HG03108 (cell line): ENCODE results near the gene EPHA8.

Experiments used
- ATAC-seq: cut with Tn5 transposase; IDR thresholded peaks from one replicate; pipeline ENCODE4 v1.9.1; 2021; ENCODE audit warnings: moderate library complexity; ENCODE audit not compliant: unreplicated experiment

The EPHA8 gene

DNA sequence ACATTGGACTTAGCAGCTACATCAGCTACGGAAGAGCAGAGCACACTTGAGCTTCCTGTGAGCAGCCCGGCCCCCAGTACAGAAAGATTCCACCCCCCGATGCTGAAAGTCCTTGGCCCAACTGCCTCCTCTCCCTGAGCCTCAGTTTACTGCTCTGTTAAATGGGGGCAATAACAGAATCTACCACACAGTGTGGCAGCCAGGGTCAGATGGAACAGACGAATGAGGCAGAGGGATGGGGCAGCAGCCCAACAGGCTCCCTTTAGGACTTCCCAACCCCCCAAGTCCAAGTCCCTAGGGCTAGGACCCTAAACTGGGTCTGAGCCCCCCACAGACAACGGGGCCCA is 50.3 kb downstream of the EPHA8 start:
- no peak for ATAC-seq

- ATAC-seq: no peak
Observed at GRCh38 chr1:22613951-22614350, 50.7 kb downstream of the EPHA8 start.

DNA sequence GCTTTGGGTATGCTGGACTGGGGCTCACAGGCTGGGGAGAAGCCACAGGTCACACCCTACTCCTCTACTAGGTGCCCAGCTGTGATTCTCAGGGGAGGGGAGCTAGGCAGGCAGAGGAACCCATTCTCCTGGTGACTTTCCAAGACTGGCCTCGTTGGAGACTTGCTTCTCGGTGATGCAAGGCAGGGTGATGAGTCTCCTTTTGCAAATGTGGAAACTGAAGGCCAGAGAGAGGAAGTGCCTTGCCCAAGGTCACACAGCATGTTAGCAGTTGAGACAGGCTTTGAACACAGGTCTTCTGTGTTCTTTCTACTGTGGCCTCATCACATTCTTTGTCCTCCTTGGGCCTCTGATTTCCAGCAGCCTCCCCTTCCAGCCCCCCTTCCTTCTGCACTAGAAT is 52.6 kb downstream of the EPHA8 start:
- ATAC-seq: no peak

DNA sequence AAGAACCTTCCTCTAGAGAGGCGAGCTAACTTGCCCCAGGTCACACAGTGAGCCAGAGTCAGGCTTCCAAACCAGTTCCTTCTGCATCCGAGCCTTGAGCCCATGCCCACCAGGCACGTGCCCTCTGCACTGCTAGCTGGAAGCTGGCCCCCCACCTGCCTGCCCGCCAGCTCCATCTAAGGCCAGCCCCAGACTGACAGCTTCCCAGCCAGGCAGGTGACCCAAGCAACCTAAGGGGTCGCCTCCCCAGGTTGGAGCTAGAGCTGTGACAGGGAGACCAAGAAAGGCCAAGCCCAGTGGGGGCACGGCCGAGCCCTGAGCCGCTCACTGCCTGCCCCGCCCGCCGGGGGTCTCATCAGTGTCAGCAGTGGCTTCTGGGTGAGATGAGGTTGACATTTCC is 53.3 kb downstream of the EPHA8 start:
- ATAC-seq: no peak

- ATAC-seq: no peak
Observed at GRCh38 chr1:22618056-22618455, 54.8 kb downstream of the EPHA8 start.

GRCh38 chr1:22619252-22619651 is 56.0 kb downstream of the EPHA8 start:
- ATAC-seq: no peak

DNA sequence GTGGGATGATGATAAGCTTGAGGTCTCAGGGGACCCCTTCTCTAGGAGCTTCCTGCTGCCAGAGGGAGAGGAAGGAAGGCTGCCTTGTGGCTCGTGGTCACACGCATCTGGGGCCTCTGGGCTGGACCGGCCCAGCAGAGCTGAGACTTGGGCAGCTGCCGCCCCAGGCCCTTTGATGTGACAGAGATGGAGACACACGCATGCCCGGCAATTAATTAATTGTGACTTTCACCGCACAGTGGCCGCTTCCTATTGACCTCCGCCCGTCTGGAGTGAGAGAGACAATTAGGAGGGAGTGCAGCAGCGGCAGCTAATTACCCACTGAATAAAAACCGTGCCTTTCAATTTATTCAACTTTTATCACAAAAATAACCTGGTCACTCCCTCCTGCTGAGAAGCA is 56.5 kb downstream of the EPHA8 start:
- ATAC-seq: no peak

GRCh38 chr1:22621761-22622160 is 58.5 kb downstream of the EPHA8 start:
- ATAC-seq: no peak

DNA sequence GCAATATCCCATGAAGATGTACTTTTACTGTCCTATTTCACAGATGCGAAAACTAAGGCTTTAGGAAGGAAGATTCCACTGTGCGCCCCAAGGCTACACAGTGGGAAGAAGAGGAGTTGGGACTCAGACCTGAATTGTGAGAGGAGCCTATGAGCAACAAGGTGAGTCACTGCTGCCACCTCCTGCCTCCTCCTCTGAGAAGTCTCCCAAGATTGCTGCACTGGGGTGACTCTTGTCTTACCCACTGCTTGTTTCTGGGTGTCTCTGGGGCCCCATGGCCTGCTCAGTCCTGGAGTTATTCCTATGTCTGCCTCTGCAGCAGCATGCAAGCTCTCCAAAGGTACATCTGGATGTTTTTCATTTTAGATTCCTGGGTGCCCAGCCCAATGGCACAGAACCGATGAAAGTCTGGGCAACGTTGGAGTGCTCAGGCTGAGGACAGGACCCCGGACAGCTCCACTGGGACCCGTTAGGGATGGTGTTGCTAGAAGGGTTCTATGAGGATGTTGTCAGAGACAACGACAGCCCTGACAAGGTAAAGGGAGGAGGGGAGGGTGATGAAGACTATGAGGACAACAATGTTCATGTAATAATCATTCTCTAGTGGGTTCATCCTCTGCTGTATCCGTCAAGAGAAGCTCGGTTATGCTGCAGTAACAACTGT is 62.1 kb downstream of the EPHA8 start:
- ATAC-seq: no peak

GRCh38 chr1:22626237-22627157 is 63.2 kb downstream of the EPHA8 start:
- ATAC-seq: no peak

DNA sequence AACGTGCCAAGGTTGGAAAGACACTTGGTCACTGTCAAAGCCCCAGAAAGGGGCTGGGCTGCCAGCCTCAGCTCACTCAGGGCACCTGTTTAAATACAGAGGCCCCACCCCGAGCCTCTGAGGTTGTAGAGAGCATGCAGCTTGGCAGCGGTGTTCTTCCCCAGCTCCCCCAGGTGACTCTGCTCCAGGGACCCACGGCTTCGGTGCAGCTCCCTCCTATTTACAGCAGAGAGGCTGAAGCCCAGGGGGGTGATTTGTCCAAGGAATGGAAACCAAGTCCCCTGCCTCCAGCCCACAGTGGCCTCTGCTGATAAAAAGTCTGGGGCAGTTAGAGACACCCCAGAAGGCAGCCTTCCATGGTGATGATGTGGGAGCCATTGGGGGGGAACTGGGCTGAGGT is 64.0 kb downstream of the EPHA8 start:
- ATAC-seq: no peak

GRCh38 chr1:22628698-22629444 is 65.6 kb downstream of the EPHA8 start:
- no peak for ATAC-seq

GRCh38 chr1:22629886-22630285 is 66.6 kb downstream of the EPHA8 start:
- no peak for ATAC-seq

DNA sequence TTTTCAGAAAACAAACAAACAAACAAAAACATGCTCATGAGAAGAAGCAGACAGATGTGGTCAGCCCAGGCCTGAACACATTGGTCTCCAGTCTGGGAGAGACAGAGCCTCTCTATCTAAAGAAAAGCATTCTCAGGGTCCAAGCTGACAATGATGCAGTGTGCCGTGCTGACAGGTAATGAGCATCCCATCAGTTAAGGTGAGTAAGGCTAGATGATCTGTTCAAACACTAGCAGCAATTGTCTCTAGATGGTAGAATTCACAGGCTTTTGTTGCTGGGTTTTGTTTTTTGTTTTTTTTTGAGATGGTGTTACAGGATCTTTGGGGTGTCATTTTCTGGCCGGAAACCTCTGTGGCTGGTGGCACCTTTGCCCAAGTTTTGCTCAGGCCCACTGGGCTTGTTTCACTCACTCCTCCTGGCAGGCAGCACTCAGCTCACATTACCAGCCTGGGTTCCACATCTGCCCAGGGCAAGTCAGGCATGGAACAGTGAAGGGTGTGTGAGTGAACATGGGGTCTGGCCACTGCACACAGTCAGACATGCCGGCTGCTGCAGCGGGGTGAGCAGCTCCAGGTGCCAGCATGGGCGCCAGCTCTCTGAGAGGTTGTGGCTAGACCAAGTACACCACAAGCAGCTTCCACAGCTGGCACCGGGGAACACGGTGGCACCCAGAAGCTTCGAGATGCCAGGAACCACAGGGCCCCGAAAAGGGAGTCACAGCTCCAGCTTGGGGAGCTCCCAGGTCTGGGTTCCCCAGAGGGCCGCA is 70.6 kb downstream of the EPHA8 start:
- no peak for ATAC-seq

DNA sequence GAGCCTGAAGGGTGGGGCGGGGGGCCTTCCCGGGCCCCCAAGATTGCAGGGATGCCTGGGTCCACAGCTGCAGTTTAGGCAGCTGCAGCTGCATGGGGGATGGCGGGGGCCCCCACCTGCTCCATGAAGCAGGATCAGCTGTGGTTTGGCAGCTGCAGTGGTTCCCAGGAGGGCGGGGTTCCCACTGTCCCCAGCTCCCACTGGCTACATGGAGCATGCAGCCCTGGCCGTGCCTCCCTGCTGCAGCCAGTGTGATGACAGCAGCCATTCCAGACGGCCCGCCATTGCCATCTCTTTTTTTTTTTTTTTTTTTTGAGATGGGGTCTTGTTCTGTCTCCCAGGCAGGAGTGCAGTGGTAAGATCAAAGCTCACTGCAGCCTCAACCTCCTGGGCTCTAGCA is 72.1 kb downstream of the EPHA8 start:
- no peak for ATAC-seq

- no peak for ATAC-seq
Observed at GRCh38 chr1:22636353-22636752, 73.1 kb downstream of the EPHA8 start, which contains the start of gene C1QA. TSS of gene C1QA (plus strand) at chr1:22636628. CDS start at chr1:22637617, 989 bp downstream.

GRCh38 chr1:22636927-22637326 is 73.6 kb downstream of the EPHA8 start:
- no peak for ATAC-seq

- ATAC-seq: no peak
Observed at GRCh38 chr1:22637907-22638445, 74.7 kb downstream of the EPHA8 start.

GRCh38 chr1:22638476-22639234 is 75.4 kb downstream of the EPHA8 start:
- ATAC-seq: no peak

- no peak for ATAC-seq
Observed at GRCh38 chr1:22639286-22639685, 76.0 kb downstream of the EPHA8 start.
